ENCODE measurements around the gene NFATC1.

DNA sequence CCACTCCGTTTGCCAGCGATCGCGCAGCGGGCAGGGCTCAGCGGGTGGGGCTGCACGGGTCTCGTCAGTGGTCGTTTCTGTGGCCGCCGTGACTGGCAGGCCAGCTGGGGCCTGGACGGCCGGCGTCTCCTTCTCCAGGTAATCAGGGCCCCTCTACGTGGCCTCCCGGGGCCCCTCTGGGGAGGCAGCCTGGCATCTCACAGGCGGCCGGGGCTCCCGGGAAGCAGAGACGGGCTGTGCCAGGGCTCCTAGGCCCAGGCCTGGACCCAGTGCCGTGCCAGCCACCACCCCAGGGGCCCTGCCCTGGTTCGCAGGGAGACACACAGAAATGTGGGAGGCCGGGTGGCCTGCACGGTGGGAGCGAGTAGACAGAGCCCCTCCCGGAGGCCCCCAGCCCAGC lies 59.5 kb downstream of the NFATC1 start:
- TF ChIP-seq, protein P1, sequence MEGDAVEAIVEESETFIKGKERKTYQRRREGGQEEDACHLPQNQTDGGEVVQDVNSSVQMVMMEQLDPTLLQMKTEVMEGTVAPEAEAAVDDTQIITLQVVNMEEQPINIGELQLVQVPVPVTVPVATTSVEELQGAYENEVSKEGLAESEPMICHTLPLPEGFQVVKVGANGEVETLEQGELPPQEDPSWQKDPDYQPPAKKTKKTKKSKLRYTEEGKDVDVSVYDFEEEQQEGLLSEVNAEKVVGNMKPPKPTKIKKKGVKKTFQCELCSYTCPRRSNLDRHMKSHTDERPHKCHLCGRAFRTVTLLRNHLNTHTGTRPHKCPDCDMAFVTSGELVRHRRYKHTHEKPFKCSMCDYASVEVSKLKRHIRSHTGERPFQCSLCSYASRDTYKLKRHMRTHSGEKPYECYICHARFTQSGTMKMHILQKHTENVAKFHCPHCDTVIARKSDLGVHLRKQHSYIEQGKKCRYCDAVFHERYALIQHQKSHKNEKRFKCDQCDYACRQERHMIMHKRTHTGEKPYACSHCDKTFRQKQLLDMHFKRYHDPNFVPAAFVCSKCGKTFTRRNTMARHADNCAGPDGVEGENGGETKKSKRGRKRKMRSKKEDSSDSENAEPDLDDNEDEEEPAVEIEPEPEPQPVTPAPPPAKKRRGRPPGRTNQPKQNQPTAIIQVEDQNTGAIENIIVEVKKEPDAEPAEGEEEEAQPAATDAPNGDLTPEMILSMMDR (IDR thresholded peaks at IDR 0.05) = no peak
- no peak for TF ChIP-seq POLR2A (IDR thresholded peaks at IDR 0.05)

Data from esophagus squamous epithelium (tissue), 4 donors.